Fibroblast of skin of right quadriceps (primary cell): ENCODE results near the gene KCNC4.

Experiments used
- DNase-seq: peaks from one replicate; pipeline ENCODE4 v3.0.0-alpha.2; 2013

KCNC4 gene

DNA sequence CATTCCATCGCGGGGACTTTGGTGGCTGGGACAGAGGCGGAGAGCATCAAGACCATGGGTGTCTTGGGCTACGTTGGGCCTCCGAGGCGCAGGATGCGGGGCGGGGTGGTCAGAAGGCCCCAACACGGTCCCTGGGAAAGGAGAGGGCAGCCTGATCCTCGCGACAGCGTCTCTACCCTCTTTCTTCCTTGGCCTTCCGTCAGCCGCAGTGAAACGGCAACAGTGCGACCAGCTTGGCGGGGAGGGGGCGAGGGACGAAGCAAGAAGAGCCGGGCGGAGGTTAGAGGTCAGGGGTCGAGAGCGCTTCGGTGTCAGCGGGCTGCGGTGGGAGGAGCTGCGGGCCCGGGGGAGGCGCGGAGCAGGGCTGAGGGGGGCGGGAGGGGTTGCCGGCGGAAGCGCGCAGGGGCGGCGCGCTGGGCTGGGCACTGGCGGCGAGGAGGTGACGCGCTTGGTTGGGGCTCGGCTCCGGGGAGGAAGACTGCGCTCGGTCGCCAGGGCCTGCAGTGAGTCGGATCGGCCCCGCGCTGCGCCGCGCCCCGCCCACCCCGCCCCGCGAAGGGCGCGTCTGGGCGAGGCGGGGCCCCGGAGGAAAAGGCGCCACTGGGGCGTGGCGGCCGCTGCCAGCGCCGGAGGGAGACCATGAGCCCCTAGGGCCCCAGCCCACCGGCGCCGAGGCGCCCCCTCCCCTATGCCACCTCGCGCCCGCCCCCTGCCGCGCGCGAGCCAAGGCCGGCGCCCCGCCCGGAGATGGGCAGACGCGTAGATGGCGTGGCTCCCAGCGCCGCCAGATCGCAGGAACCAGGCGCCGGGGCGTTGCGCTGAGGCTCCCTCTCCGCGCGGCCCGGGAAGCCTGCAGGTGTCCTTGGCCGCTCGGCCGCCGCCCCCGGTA, at the start of gene KCNC4:
TSS of gene KCNC4 (plus strand) at position 600 of the 889 bp plus-strand sequence. CDS start 1,186 bp downstream, outside the sequence.
- peak; percentile 69 for DNase-seq

GRCh38 chr1:110160538-110161100, 49.5 kb upstream of the KCNC4 start:
- DNase-seq, result no peak

GRCh38 chr1:110161165-110161564, 48.9 kb upstream of the KCNC4 start:
- no peak for DNase-seq

DNA sequence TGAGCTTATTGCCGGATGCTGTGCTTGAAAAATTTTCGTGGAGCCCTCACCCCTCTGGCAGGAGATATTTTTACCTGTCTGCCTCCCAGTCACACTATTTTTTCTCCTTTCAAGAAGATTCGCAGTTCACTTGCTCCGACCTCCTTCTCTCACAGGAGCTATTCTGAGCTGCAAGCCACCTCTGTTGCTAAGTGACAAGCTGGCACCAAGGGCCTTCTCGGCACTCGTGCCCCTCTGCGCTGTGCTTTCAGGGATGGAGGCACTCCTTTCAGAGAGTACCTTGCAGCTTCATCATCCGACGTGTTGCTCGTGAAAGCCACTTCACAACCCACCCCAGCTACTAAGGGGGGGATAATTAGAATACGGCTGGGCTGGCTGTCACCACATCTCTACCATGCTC, 48.3 kb upstream of the KCNC4 start:
- DNase-seq, result no peak

DNA sequence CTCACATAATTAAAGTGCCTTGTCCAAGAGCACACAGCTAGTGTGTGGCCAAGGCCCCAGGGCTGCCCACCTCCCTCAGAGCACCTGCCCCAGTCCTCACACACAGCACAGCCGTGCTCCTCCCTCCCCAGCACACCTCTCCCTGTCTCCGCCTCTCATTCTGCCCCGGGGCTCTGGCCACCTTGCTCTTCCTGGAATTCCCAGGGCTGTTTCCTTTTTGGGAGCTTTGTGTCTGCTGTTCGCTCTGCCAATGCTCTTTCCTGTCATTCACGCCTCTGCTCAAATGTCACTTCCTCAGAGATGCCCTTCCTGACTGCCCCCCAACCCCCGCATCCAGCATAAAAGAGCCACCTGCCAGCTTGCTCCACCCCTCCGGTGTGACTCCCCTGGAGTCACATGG, 46.5 kb upstream of the KCNC4 start:
- no peak for DNase-seq

DNA sequence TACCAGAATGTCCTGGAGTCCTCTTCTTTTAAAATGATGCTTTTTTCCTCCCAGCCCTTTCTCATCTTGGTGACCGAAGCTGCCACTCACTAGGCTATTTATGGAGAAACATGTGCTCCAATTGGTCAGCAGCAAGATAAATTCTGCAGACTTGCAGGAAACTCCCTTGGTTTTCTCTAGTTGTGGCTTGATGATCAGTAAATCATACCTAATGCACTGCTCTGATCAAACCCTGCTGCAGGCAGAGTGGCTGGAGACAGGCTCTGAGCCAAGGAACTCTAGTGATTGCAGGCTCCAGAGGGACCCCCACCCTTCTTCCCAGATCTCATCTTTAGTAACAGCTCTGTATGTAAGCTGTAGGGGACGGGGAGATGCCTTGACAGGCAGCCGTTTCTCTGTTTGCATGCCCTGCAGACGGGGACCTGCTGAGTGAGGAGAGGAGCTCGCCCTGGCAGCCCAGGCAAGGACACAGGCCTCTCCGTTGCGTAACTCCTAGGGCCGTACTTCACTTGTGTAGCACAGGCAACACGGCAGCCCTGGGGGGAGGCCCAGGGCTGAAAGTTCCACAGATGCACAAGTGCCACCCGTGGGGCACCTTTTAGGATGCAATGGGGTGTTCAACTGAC, 45.3 kb upstream of the KCNC4 start:
- no peak for DNase-seq

DNA sequence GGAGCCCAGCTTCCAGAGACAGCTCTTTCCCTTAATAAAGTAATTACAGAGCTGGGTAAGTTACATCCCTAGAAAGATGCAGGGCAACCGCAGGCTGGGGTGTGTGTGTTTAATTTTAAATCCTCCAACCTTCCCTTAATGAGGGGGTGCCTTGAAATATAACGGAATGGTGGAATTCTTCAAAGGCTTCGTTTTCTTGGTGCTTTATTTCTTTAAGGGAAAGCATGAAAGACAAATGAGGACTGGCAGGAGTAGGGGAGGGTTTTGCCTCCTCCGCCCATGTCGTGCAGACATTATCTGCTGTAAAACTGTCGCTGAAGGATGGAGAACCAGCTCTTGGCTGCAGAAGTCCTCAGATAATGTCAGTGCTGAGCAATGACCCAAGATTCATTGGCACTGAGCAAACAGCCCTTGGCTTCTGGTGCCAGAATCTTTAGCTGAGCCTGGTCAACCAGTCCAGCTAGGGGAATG, 44.3 kb upstream of the KCNC4 start:
- DNase-seq, result no peak

DNA sequence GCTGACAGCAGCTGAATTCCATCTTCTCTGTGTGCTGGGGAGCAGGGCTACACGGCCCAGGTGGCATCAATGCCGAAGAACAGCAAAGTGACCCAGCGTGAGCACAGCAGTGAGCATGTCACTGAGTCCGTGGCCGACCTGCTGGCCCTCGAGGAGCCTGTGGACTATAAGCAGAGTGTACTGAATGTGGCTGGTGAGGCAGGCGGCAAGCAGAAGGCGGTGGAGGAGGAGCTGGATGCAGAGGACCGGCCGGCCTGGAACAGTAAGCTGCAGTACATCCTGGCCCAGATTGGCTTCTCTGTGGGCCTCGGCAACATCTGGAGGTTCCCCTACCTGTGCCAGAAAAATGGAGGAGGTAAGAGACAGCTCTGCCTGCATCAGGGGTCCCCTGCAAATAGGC, 43.3 kb upstream of the KCNC4 start:
- DNase-seq, result no peak

GRCh38 chr1:110170766-110171733, 39.1 kb upstream of the KCNC4 start:
- DNase-seq, result no peak

GRCh38 chr1:110172001-110172400, 38.1 kb upstream of the KCNC4 start:
- no peak for DNase-seq

DNA sequence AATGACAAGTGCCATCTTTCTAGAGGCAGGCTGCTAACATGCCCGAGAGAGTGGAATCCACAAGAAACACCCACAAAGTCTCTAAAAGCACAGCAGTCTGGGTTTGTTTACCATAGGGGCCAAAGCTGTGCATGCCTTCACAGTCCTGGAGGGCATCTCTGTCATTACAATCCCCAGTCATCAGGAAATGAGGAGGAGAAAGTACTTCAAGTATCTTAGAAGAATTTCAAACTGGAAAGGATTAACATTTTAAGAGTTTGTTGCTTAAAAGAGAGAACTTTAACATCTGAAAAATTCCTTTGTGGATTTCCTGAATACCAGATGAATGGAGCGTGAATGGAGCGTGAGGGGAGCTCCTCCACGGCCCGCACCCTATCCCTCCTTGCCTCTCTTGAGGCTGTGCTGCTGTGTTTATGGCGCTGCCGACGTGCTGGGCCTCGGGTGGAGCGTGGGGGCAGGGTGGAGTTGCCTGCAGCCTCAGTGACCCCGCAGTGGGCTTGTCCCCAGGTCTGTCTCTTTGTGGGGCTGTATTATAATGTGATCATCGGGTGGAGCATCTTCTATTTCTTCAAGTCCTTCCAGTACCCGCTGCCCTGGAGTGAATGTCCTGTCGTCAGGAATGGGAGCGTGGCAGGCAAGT, 36.5 kb upstream of the KCNC4 start:
- peak; percentile 29 for DNase-seq

- DNase-seq, result peak; percentile 17
Observed at GRCh38 chr1:110174961-110175360, 35.2 kb upstream of the KCNC4 start.

DNA sequence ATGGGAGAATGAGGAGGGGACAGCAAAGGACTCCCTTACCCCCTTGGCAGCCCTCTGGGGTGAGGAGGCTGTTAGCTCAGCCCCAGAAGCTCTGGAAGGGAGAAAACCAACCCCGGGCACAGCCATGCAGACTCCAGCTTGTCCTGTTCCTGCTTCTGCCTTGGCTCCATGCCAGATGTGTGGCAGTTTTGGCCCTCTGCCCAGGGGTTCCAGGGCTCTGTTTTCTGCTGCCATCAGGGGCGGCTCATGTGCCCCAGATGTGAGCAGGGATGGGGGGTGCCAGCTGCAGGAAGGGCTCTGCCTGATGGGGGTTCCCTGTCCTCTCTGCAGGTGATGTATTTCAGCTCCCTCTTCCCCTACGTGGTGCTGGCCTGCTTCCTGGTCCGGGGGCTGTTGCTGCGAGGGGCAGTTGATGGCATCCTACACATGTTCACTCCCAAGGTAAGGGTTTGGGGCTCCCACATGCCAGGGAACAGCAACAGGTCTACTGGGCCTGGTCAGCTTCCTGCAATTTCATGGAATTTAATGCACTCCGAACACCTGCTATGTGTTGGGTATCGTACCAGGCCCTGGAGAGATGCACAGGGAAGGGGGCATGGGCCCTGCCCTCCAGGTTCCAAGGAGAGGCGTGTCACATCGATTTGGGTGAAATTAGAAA, 33.7 kb upstream of the KCNC4 start:
- DNase-seq, result no peak

GRCh38 chr1:110177775-110178174, 32.3 kb upstream of the KCNC4 start:
- no peak for DNase-seq

GRCh38 chr1:110183642-110184167, 26.4 kb upstream of the KCNC4 start:
- no peak for DNase-seq

DNA sequence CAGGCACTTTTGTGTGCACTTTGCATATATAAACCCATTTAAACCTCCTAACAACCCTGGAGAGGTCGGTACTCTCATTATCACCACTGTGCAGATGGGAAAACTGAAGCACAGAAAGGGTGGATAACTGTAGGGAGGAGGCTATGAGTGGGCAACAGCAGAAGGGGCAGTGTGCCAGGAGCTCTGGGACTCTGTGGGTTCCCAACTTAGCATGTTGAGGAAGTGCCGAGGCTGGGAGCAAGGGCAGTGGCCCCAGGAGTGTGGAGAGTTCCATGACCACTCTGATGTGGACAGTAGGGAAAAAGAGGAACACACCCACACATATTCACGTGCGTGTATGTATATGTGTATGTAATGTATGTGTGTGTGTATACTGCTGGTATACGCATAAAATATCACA, 25.7 kb upstream of the KCNC4 start:
- no peak for DNase-seq

GRCh38 chr1:110185181-110185580, 24.9 kb upstream of the KCNC4 start:
- DNase-seq, result no peak

GRCh38 chr1:110186558-110186957, 23.6 kb upstream of the KCNC4 start:
- DNase-seq, result no peak

GRCh38 chr1:110187139-110187890, 22.8 kb upstream of the KCNC4 start:
- peak; percentile 33 for DNase-seq

DNA sequence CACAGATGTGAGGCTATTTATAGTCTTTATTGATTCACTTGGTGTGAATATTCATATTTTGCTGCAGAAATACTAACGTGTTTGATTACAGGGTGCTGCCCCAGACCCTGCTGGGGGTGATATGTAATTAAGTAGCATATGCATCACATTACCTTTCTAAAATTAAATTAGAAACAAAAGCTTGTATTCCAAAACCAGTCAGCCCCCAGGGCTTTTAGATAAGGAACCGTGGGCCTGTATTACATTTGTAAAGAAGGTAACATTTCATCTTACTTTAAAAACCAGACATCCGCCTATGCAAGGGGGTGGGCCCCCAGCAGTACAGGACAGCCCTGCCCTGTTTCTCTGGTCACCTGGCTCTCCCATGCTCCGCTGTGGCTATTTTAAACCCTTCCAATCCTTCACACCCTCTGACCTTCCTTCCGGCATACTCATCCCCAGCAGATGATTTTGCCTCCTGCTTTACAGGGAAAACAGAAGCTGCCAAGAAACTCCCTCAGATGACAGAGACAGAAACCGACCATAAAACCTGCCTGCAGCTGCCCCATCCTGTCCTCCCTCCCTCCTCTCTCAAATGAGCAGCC, 22.0 kb upstream of the KCNC4 start:
- no peak for DNase-seq
